CD4-positive, alpha-beta T cell treated with Interleukin-4 for 1 hour (primary cell): ENCODE data around the gene NKIRAS1.
"Not testable (repeated sequence)": the region's sequence is repeated elsewhere in the genome, so short reads cannot be mapped to it uniquely, and the experiment has no call there.

Experiments used
- DNase-seq, 2 donors: peaks; one replicate each; pipeline ENCODE4 v3.0.0-alpha.2; 2020 to 2022

Gene NKIRAS1

GRCh38 chr3:23938688-23939087 lies 21.9 kb upstream of the NKIRAS1 start:
- DNase-seq: no peak

GRCh38 chr3:23937296-23937695 lies 20.5 kb upstream of the NKIRAS1 start:
- no peak for DNase-seq

GRCh38 chr3:23934253-23934652 lies 17.5 kb upstream of the NKIRAS1 start:
- no peak for DNase-seq

- DNase-seq: no peak
Observed at GRCh38 chr3:23932571-23932970, 15.8 kb upstream of the NKIRAS1 start.

- no peak for DNase-seq
Observed at GRCh38 chr3:23931597-23931996, 14.8 kb upstream of the NKIRAS1 start.

GRCh38 chr3:23928524-23928923 lies 11.7 kb upstream of the NKIRAS1 start:
- no peak for DNase-seq

GRCh38 chr3:23926736-23927135 lies 9.9 kb upstream of the NKIRAS1 start:
- DNase-seq: no peak

- DNase-seq: no peak
Observed at GRCh38 chr3:23926246-23926645, 9.5 kb upstream of the NKIRAS1 start.

GRCh38 chr3:23923786-23924185 lies 7.0 kb upstream of the NKIRAS1 start:
- DNase-seq: no peak

GRCh38 chr3:23921052-23921511 lies 4.3 kb upstream of the NKIRAS1 start:
- no peak for DNase-seq

GRCh38 chr3:23920151-23920655 lies 3.4 kb upstream of the NKIRAS1 start:
- DNase-seq: no peak

GRCh38 chr3:23919628-23920027 lies 2.8 kb upstream of the NKIRAS1 start:
- no peak for DNase-seq

GRCh38 chr3:23918331-23918730 lies 1.5 kb upstream of the NKIRAS1 start:
- DNase-seq: not testable (repeated sequence)

- DNase-seq: not testable (repeated sequence)
Observed at GRCh38 chr3:23917679-23918303, 1.0 kb upstream of the NKIRAS1 start.

GRCh38 chr3:23916152-23916885 lies 471 bp downstream of the NKIRAS1 start:
- DNase-seq: peak in 1 of 2 donors; percentile 14

- DNase-seq: no peak
Observed at GRCh38 chr3:23915537-23916108, 1.2 kb downstream of the NKIRAS1 start.

- no peak for DNase-seq
Observed at GRCh38 chr3:23913873-23914743, 2.7 kb downstream of the NKIRAS1 start.

- DNase-seq: no peak
Observed at GRCh38 chr3:23913182-23913581, 3.6 kb downstream of the NKIRAS1 start.

GRCh38 chr3:23912335-23912734 lies 4.5 kb downstream of the NKIRAS1 start:
- DNase-seq: not testable (repeated sequence)

- DNase-seq: no peak
Observed at GRCh38 chr3:23911397-23911796, 5.4 kb downstream of the NKIRAS1 start.

GRCh38 chr3:23909341-23909740 lies 7.4 kb downstream of the NKIRAS1 start:
- no peak for DNase-seq

GRCh38 chr3:23904545-23904944 lies 12.2 kb downstream of the NKIRAS1 start:
- DNase-seq: no peak

- no peak for DNase-seq
Observed at GRCh38 chr3:23900744-23901143, 16.0 kb downstream of the NKIRAS1 start.
